COLO668 (cell line): ENCODE data around the gene ZFYVE26.
A peak's percentile ranks its signal among the peaks of the same experiment; 100 is the strongest.
"Not testable (repeated sequence)": the region's sequence is repeated elsewhere in the genome, so short reads cannot be mapped to it uniquely, and the experiment has no call there.

ENCODE experiments used
- DNase-seq: peaks from one replicate; lab custom pipeline; 2025; ENCODE audit not compliant: unreplicated experiment; lab: John Stamatoyannopoulos, UW

ZFYVE26 gene

DNA sequence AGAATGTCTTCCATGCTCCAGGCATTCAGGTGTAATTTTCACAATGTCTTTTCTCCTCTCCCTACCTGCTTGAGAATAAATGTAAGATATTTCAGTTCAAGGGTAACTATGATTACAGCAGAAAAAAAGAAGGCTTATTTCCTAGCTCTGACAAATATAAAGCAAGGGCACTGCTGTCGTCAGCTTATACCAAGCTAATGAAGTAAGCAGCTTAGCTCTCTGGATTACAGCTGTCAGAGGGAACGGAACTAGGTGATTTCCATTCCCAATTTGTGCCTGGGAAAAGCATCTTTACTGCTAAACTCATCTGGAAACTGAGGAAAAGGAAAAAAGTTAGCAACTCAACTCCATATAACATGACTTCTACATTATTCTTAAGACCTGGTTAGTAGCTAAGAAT, 56.5 kb downstream of the ZFYVE26 start:
- DNase-seq: no peak

DNA sequence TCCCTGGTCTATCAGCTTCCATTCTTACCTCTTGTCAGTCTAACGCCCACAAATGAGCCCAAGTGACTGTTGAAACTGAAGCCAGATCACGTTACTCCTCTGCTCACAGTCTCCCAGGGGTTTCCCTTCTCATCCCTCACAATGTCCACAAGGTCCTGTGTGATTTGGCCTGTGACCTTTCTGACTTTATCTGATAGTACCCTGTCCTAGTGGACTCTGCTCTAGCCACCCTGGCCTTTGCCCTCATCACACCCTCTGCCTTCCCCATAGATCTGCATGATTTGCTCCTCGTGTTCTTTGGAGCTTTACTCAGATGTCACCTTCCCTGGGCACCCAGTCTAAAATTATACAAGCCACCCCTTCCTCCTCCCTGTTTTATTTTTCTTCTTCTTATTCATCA, 59.2 kb downstream of the ZFYVE26 start:
- no peak for DNase-seq

DNA sequence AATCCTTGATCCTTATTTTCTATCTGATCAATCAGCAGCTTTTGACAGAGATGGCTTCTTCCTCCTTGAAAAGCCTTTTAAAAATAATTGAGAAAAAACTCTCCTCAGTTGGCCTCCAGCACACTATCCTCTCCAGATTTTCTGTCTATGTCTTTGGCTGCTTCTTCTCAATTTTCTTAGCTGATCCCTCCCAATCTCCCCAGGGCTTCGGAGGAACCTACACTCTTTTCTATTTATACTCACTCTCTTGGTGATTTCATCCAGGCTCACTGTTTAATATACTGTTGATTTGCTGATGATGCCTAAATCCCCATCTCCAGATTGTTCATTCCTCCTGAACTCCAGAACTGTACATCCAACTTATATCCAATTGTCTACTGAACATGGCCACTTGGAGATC, 59.9 kb downstream of the ZFYVE26 start:
- no peak for DNase-seq

DNA sequence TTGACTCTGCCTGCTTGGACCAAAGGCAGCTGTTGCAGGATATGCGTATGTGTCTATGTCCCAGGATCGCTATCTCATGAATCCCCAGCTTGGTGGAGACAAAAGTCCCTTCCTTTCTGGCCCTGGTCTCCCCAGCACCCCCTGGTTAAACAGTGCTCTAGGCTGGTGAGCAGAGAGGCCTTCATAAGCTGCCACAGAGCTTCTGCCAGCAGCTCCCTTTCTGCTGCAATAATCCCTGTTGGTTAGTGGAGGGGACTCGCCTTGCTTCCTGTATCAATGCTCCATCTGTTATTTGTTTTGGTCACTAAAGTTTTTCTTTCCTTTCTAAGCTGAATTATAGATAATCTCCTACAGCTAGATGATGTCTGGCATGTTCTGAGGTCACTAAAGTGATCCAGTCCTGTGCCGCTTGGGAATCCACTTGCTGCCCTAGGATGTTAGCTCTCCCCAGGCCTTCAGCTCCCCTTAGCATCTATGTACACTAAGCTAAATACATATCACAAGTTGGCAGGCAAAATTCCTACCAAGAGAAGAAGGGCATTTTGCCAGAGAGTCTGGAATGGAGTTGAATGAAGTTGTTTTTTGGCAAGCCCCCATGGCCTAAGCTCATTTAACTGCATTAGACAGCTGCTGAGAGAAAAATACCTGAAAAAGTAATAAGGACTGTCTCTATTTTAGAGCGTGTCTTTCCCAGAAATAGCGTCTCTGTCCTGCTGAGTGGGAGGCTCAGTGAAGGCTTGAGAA, 66.9 kb downstream of the ZFYVE26 start:
- DNase-seq: no peak

DNA sequence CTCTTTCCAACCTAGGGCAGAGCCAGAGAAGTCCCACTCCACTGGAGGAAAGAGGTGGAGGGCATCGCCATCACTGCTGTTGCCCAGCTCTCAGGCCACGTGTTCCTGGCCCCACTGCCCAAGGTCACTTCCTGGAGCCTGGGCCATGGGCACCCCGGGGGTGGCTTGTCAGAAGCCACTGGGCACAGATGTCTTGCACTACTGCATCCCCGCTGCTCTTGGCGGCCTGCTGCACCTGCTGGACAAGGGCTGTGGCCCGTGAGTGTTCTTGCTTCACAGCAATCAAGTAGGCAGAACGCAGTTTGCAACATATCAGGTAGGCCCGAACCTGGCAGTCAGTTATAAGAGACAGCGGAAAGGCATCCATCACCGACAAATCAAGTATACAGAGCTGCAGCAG, 68.1 kb downstream of the ZFYVE26 start:
- no peak for DNase-seq

DNA sequence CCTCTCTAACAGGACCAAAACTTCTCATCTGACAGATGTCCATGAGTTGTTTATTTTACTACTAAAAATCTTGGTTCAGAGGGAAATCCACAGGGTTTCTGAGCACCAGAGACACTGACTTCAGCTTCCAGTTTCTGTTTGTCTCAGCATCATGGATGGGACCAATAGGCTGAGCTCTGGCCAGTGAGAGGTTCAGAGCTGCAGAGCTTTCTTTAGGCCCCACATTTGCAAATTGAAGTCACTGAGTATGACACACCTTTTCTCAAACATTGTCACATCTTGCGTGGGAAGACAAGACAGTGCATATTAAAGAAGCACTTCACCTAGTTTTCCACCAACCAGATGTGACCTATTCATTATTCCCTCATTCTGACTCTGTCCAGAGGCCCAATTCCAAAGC, 69.5 kb downstream of the ZFYVE26 start:
- DNase-seq: no peak

DNA sequence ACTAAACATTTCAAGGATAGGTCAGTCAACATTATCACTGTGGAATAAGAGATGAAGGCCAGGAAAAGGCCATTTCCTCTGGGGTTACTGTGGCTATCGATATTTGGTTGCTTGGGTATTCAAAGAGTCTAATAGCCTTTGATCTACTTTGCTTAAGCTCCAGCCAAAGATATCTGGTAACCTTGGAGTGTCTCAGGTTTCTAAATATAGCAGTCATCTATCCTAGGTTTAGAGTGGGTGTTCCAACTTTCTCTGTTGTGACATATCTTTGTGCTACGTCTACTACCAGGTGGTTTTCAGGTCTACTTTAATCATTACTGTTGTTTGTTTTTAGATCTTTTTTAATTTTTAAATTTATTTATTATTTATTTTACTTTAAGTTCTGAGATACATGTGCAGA, 72.3 kb downstream of the ZFYVE26 start:
- DNase-seq: no peak

DNA sequence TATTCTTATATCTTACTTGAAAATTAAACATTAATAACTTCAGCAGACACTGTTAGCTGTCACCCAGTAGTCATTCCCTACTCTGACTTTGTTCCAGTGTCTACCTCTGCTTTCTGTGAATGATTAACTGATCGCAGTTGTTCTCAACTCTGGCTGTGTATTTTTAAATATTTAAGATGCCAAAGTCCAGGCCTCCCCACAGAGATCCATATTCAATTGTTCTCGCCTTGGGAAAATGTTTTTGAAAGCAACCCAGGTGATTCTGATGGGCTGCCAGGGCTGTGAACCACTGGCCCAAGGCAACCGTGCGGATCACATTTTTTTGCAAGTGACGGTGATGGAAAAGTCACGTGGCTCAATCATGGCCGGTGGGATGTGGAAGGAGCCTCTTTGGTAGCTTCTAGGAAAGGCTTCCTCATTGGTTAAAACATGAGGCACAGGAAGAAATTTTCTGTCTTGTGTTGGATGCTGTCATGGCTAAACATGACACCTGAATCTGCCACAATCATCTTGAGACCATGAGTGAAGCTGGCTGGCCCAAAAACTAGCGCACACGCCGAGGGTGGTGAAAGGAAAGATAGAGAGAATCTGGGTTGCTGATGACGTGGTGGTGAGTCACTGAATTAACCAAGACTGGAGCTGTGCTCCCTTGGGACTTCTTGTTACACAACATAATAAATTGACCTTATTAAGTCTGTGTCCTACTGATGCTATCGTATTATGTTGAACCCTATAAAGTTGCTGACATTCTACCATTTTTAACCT, 77.5 kb downstream of the ZFYVE26 start:
- DNase-seq: peak; percentile 89

DNA sequence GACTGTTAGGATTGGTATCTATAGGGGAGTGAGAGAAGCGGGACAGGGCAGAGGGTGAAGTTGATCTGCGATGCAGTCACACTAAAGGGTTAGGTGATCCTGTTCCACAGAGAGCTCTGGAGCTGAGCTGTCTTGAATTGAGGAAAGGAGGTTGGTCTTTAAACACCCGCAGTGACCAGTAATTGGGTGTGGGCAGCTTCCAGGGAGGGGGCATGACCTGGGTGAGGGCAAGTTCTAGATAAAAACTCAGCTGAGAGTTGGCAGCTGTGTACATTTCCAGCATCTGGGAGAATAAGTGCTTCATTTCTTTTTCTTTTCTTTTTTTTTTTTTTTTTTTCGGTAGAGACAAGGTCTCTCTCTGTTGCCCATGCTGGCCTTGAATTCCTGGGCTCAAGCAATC, 79.6 kb downstream of the ZFYVE26 start:
- DNase-seq: no peak

DNA sequence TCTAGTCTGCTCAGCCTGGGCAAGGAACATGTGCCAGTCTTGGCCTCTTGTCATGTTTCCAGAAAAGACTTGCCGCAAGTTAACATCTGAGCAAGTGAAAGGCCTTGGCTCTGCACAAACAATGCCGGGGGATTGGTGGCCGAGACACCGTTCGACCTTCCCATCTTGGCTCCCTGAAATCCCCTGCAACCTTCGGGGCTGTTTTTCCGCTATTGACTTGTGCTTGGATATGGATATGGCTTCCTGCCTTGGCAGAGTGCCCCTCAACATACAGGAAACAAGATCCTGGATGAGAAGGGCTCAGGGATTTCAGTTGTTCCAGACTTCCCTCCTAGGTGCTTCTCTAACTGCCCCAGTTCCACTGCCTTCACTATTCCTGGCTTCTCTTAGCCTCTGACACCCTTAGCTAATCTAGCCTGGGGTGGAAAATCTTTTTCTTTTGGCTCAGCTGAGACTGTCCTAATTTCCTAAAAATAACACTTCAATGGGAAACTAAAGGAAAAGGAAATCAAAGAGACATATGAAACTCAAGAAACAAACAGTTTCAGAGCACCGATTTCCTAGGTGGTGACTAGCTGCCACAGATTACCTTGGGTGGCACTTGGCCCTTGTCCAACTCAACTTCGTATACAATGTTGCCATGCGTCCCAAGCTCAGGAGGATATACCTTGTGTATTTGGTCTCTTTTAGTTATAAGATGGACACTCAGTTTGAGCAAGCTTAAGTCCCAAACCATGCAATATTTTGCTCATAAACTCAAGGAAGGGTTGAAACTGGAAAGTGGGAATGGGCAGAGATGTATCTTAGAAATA, 80.8 kb downstream of the ZFYVE26 start:
- no peak for DNase-seq

DNA sequence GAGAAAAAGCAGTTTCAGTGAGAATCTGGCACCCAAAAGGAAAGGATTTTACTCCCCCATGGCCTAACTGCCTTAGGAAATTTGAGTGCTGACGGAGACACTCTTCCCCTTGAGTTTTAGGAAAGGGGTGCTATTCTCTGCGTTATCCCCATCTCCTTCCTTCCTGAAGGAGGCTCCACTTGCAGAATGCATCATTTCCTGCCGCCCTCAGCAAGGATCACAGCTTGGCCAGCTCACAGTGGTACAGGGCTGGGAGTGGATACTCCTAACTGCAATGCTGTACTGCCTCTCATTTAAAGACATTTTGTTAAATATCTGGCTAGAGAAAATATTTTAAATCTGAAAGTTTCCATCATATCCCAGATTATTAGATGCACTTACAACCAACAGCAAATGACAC, 81.7 kb downstream of the ZFYVE26 start:
- no peak for DNase-seq

DNA sequence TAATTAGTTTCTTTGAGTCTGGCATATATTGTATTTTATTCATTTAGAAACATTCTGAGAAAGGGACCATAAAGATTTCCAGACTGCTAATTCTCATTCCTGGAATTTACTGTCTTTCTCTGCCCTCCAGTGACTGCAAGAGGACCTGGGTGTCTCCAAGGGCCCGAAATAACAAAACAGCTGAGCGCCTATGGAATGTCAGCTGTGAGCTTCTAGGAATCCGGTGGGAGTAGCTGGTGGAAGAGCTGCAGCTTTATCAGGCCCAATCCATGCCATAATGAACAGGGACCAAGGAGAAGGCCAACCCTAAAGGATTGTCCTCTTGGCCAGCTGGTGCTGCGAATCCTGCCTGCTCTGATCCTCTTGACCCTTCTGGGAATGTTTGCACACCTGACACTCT, 82.8 kb downstream of the ZFYVE26 start:
- peak; percentile 50 for DNase-seq

DNA sequence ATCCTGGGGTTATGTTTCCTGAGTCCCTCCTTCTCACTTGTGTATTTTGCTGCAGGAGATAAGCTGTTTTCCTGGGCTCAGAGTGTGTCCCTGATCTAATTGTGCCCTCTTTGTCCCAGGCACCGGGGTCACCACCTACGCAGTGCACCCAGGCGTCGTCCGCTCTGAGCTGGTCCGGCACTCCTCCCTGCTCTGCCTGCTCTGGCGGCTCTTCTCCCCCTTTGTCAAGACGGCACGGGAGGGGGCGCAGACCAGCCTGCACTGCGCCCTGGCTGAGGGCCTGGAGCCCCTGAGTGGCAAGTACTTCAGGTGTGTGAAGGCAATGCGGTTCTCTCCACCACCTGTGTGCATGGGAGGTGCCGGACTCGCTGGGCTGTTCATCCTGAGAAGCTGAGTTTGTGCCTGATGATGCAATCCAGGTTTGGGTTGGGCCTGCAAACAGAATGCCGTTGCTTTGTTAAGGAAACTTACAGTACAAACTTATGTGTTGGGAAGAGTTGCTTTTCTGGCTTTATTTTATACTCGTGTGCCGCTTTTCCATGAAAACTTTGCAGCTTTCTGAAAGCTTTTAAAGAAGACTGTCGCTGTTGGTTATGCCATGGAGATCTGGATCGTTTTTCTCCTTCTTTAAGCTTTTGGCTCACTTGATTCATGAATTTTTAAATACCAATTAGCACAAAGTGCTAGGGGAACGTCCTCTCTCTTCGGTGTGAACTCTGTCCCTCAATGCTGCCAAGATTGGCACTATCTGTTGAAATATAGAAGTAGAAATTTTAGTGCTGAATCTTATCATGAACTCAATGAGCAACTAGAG, 87.1 kb downstream of the ZFYVE26 start:
- DNase-seq: no peak

DNA sequence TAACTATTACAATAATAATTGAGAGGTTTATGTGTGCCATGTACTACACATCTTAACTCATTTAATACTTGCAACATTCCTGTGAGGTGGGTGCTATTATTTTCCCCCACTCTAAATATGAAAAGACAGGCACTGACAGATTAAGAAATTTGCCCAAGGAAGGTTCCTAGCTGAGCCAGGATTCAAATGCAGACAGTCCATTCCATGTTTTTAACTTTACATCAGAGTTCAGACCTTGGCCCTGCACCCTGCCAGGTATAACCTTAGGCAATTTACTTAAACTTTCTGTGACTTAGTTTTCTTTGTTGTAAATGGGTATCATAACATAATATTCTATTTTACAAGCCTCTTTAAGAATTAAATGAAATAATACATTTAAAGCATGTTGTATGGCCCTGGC, 88.1 kb downstream of the ZFYVE26 start:
- DNase-seq: no peak

DNA sequence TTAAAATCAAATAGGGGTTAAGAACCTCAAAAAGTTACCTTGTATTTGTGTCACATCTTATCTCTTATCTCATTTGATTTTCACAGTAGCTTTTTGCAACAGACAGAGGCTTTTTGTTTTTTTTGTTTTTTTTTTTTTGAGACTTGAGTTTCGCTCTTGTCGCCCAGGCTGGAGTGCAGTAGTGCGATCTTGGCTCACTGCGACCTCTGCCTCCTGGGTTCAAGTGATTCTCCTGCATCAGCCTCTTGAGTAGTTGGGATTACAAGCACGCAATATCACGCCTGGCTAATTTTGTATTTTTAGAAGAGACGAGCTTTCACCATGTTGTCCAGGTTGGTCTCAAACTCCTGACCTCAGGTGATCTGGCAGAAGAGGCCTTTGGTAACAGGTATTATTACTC, 89.0 kb downstream of the ZFYVE26 start:
- no peak for DNase-seq

DNA sequence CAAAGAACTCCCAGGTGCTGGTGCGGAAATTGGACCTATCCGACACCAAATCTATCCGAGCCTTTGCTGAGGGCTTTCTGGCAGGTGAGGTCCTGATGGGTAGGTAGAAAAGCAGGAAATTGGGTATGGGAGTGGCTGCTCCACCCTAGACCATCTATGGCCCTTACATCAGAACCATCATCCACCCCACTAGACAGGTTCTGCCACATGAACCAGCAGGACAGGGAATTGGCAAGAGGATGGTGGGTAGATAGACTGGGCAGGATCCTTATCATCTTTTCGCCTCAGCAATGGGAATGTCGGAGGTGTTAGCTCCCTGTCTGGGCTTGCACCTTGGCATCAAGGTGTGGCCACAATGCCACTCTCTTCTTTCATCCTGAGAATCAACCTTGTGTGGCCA, 91.2 kb downstream of the ZFYVE26 start:
- no peak for DNase-seq

DNA sequence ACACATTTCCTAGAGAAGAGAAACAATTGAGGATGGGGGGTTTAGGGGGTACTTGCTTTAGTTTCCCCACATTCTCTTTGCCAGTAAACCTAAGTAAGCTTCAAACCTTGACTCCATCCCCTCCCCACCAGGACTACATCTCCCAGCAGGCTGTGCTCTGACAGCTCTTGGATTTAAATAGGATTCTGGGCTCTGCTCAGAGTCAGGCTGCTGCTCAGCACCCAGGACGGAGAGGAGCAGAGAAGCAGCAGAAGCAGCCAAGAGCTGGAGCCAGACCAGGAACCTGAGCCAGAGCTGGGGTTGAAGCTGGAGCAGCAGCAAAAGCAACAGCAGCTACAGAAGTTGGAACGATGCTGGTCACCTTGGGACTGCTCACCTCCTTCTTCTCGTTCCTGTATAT, 94.1 kb downstream of the ZFYVE26 start:
- DNase-seq: no peak

DNA sequence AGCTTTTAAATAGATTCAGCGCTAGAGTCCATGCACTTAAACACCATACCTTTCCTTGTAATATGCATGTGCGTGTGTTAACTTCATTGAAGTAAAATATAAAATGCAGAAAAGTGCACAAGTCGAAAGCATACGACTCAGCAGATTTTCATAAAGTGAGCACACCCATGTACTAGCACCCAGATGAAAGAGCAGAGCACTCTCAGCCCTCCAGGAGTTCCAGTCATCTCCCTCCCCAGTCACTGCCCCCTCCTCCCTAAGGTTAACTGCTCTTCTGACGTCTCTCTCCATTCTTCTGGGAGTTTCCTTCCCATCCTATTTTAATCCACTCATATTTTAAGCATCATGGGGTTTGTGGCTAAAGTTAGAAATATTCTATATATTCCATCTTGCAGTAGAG, 94.5 kb downstream of the ZFYVE26 start:
- no peak for DNase-seq

DNA sequence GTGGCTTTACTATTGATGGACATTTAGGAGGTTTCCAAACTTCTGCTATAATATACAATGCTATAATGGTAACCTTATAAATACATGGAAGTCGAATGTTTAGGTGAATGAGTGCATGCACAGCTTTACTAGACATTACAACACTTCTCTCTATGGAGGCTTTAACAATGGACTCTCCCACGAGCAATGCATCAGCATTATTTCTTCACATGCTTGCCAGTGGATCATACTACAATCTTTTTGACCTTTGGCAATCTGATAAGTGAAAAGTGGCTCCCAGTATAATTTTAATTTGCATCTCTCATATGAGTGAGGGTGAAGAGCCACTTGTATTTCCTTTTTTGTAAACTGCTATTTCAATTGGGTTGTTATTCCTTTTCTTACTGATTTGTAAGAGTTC, 96.5 kb downstream of the ZFYVE26 start:
- no peak for DNase-seq

DNA sequence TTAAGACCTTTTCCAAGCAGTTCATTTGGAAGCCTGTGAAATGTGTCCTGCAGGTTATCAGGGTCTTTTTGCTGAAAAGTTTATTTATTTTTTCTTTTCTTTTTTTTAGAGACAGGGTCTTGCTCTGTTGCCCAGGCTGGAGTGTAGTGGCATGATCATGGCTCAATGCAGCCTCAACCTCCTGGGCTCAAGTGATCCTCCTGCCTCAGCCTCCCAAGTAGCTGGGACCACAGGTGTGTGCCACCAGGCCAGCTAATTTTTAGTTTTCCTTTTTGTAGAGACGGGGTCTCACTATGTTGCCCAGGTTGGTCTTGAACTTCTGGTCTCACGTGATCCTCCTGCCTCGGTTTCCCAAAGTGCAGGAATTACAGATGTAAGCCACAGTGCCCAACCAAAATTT, 97.0 kb downstream of the ZFYVE26 start:
- not testable (repeated sequence) for DNase-seq

DNA sequence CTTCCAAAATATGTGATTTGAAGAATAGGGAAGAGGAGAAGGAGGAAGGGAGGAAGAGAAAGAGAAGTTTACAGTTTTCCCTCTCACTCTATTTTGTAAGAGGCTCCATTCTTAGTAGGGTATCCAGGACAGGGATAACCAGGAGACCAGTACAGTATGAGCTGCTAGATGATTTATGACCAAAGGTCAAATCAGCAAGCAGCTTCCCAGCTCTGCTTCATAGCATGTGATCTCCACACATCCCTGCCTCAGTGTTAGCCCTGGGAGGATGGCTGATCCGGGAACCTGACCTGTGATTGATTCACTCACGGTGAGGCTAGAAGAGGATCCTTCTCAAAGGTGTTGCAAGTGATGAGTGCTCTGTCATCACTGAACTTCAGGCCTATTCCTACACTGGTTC, 98.1 kb downstream of the ZFYVE26 start:
- DNase-seq: no peak
